GM12875 (cell line): Measurements from ENCODE around the gene PDE8B.

Experiments
- H3K4me3 ChIP-seq: one replicate; pipeline ENCODE4 v1.5.1; 2011; ENCODE audit warnings: low read depth, low read length, control low read depth
- TF ChIP-seq, protein P1 (sequence below): IDR thresholded peaks from 2 replicates; pipeline ENCODE4 v1.5.1; 2011; ENCODE audit warnings: low read depth, mild to moderate bottlenecking, control low read depth, inconsistent platforms, low read length, moderate library complexity, borderline replicate concordance; ENCODE audit not compliant: insufficient read depth

The PDE8B gene

DNA sequence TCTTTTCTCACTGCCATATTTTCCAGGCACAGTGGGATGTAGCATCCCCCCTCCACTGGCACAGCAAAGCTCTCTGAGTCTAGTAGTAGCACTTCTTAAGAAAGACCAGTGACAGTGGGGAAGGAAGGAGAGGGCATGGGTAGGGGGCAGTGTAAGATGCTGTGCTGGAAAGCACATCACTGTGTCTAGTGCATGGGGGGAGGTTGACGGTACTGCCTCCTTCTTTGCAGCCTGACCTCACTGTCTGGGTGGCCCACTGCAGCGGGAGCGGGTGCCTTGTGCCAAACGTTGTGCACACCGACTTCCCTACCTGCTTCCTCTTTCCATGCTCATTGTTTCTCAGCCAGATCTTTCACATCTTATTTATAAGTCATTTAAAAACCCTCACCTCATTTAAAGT is 91.8 kb downstream of the PDE8B start:
- TF ChIP-seq, protein P1, sequence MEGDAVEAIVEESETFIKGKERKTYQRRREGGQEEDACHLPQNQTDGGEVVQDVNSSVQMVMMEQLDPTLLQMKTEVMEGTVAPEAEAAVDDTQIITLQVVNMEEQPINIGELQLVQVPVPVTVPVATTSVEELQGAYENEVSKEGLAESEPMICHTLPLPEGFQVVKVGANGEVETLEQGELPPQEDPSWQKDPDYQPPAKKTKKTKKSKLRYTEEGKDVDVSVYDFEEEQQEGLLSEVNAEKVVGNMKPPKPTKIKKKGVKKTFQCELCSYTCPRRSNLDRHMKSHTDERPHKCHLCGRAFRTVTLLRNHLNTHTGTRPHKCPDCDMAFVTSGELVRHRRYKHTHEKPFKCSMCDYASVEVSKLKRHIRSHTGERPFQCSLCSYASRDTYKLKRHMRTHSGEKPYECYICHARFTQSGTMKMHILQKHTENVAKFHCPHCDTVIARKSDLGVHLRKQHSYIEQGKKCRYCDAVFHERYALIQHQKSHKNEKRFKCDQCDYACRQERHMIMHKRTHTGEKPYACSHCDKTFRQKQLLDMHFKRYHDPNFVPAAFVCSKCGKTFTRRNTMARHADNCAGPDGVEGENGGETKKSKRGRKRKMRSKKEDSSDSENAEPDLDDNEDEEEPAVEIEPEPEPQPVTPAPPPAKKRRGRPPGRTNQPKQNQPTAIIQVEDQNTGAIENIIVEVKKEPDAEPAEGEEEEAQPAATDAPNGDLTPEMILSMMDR, result no peak
- H3K4me3 ChIP-seq, result no peak overlapping the region

GRCh38 chr5:77302653-77303052 is 92.2 kb downstream of the PDE8B start:
- TF ChIP-seq, protein P1, result no peak
- H3K4me3 ChIP-seq, result no peak overlapping the region

GRCh38 chr5:77304388-77304787 is 93.9 kb downstream of the PDE8B start:
- TF ChIP-seq, protein P1, result no peak
- H3K4me3 ChIP-seq, result no peak overlapping the region

GRCh38 chr5:77305222-77305846 is 94.9 kb downstream of the PDE8B start:
- TF ChIP-seq, protein P1, result no peak
- H3K4me3 ChIP-seq, result no peak overlapping the region

DNA sequence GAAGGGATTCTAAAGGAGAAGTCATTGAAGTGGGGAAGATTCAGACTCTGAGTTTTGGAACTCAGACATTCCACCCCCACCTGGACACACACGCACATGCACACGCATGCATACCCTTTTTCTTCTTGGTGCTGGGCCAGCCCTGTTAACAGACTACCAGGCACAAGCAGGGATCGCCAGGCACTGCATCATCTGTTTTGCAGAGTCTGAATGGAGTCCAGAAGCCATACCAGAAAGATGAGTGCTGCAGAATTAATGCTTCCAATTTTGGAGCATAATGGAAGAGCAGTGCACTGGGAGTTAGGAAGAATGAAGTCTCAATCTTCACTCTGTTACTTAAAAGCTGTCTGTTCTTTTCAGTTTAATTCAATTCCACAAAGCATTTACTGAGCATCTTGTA is 95.5 kb downstream of the PDE8B start:
- TF ChIP-seq, protein P1, result no peak
- no peak overlapping the region for H3K4me3 ChIP-seq

GRCh38 chr5:77306531-77306930 is 96.1 kb downstream of the PDE8B start:
- TF ChIP-seq, protein P1, result no peak
- no peak overlapping the region for H3K4me3 ChIP-seq

- TF ChIP-seq, protein P1, result no peak
- no peak overlapping the region for H3K4me3 ChIP-seq
Measured at GRCh38 chr5:77308154-77308960, 97.9 kb downstream of the PDE8B start.
